Measurements from ENCODE around the gene TBCD. TPM values are rescaled to one million over a fixed set of nuclear protein-coding genes. Genes with fewer than 3 reads are reported as not detected.
A peak's percentile ranks its signal among the peaks of the same experiment; 100 is the strongest.

The TBCD gene
- total and polyA plus RNA-seq, 5 donors from 2014 or later: 39.2 to 146 (median 86.4) TPM

DNA sequence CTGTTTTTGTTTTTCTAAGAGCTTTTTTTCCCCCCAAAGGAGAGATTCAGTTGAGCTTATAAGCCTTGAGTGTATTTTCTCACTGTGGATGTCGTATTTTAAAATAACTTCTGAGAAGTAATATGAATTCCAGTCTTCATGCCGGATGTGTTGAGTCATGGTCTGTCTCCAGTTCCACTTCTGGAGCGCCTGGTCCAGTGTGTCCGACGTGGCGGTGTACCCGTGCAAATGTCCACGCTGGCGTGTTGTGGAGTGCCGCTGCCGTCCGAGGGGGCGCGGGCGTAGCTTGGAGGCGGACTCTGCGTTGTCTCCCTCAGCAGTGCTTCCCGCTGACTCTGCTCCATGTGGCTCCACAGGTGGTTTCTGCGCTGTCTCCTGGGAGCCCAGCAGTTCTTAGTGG, 148.9 kb downstream of the TBCD start:
- no peaks in the 10 kb centered on the region for H3K9me3 Mint-ChIP-seq
- DNase-seq (no peak), ATAC-seq (ENCODE audit: low read depth in 2 of 2) (no peak)
- no peaks in the 10 kb centered on the region for H3K9me3 ChIP-seq (ENCODE audit: control insufficient read depth in 2 of 2, low read length in 2 of 2)
- no peaks in the 10 kb centered on the region for H3K27me3 Mint-ChIP-seq
- H3K4me1 ChIP-seq (ENCODE audit: control insufficient read depth, insufficient read depth, low read length, poor library complexity, severe bottlenecking): no peaks in the 10 kb centered on the region
- no peak overlapping the region for H3K27ac ChIP-seq (ENCODE audit: insufficient read depth, low read length, poor library complexity, severe bottlenecking)
- H3K4me3 ChIP-seq (ENCODE audit: low read depth, low read length): no peak overlapping the region
- no peak overlapping the region for H3K4me3 Mint-ChIP-seq
- H3K27me3 ChIP-seq (ENCODE audit: control insufficient read depth, insufficient read depth, low read length): no peaks in the 10 kb centered on the region
- H3K27ac Mint-ChIP-seq: peak overlapping the region in 1 of 3 donors; percentile 11
- H3K36me3 ChIP-seq (ENCODE audit: control insufficient read depth, insufficient read depth, low read length): peaks cover 32% of the 10 kb centered on the region
- peaks cover 25% of the 10 kb centered on the region for H3K36me3 Mint-ChIP-seq
- H3K4me1 Mint-ChIP-seq: peaks cover 4 to 11% (median 5%) of the 10 kb centered on the region in 4 donors

DNA sequence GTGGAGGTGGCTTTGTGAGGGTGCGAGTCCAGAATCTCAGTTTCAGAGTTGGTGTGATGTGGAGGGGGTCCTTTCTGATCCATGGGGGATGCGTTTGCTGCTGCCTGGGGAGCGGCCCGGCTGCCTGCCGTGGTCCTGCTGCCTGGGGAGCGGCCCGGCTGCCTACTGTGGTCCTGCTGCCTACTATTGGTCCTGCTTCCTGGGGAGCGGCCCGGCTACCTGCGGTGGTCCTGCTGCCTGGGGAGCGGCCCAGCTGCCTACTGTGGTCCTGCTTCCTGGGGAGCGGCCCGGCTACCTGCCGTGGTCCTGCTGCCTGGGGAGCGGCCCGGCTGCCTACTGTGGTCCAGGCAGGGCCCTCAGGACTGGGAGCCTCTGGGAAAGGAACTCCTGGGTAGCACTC, 149.5 kb downstream of the TBCD start:
- Mint-ChIP-seq H3K27ac (peak overlapping the region in 1 of 3 donors; percentile 5), H3K36me3 (peaks cover 25% of the 10 kb centered on the region), H3K27me3 (no peaks in the 10 kb centered on the region), H3K4me1 (peaks cover 4 to 11% (median 5%) of the 10 kb centered on the region in 4 donors), H3K9me3 (no peaks in the 10 kb centered on the region), H3K4me3 (no peak overlapping the region)
- no peaks in the 10 kb centered on the region for H3K4me1 ChIP-seq (ENCODE audit: control insufficient read depth, insufficient read depth, low read length, poor library complexity, severe bottlenecking)
- no peak for ATAC-seq (ENCODE audit: low read depth in 2 of 2)
- no peaks in the 10 kb centered on the region for H3K27me3 ChIP-seq (ENCODE audit: control insufficient read depth, insufficient read depth, low read length)
- no peak overlapping the region for H3K4me3 ChIP-seq (ENCODE audit: low read depth, low read length)
- no peak for DNase-seq
- no peak overlapping the region for H3K27ac ChIP-seq (ENCODE audit: insufficient read depth, low read length, poor library complexity, severe bottlenecking)
- H3K36me3 ChIP-seq (ENCODE audit: control insufficient read depth, insufficient read depth, low read length): peaks cover 38% of the 10 kb centered on the region
- no peaks in the 10 kb centered on the region for H3K9me3 ChIP-seq (ENCODE audit: control insufficient read depth in 2 of 2, low read length in 2 of 2)

GRCh38 chr17:82901856-82902255, 150.0 kb downstream of the TBCD start:
- Mint-ChIP-seq H3K4me1 (peaks cover 4 to 11% (median 5%) of the 10 kb centered on the region in 4 donors), H3K27me3 (no peaks in the 10 kb centered on the region), H3K4me3 (no peak overlapping the region), H3K27ac (no peak overlapping the region), H3K9me3 (no peaks in the 10 kb centered on the region), H3K36me3 (peaks cover 25% of the 10 kb centered on the region)
- no peaks in the 10 kb centered on the region for H3K9me3 ChIP-seq (ENCODE audit: control insufficient read depth in 2 of 2, low read length in 2 of 2)
- H3K36me3 ChIP-seq (ENCODE audit: control insufficient read depth, insufficient read depth, low read length): peaks cover 42% of the 10 kb centered on the region
- H3K27ac ChIP-seq (ENCODE audit: insufficient read depth, low read length, poor library complexity, severe bottlenecking): no peak overlapping the region
- no peaks in the 10 kb centered on the region for H3K27me3 ChIP-seq (ENCODE audit: control insufficient read depth, insufficient read depth, low read length)
- ATAC-seq (ENCODE audit: low read depth in 2 of 2) (no peak), DNase-seq (no peak)
- no peak overlapping the region for H3K4me3 ChIP-seq (ENCODE audit: low read depth, low read length)
- H3K4me1 ChIP-seq (ENCODE audit: control insufficient read depth, insufficient read depth, low read length, poor library complexity, severe bottlenecking): no peaks in the 10 kb centered on the region

DNA sequence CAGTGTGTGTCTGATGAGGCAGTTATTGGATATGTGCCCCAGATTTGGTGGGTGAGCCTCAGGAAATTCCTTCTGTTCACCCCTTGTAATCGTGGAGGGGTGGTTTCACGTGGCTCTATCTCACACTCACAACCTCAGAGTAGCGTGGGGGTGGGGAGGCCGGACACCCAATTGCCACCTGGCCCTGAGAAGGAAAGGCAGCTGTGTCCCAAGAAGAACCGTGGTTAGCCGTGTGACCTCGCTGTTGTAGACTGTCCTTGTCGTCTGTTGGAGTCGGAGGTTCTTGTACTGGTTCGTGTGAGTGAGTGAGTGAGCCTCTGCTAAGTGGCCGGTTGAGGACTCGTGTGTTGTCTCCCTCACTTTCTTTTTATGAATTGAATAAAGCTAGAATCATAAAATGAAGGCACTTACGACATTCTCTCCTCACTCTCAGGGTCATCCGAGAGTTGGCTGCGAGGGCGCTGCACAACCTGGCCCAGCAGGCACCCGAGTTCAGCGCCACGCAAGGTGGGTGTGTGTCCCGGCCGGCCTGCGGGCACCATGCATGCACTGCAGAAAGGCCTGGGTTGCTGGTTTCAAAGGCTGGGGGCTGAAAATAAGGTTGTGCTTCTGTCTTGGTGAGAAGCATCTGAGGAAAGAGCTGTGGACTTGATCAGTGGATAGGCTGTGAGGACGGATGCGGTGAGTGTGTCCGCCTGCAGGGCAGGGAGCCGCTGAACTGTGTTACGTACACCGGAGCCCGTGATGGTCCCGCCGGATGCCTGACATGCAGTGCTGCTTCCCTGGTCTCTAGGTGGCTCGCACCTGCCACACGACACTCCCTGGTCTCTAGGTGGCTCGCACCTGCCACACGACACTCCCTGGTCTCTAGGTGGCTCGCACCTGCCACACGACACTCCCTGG, 151.4 kb downstream of the TBCD start:
- no peak overlapping the region for H3K4me3 Mint-ChIP-seq
- no peaks in the 10 kb centered on the region for H3K9me3 ChIP-seq (ENCODE audit: control insufficient read depth in 2 of 2, low read length in 2 of 2)
- DNase-seq (no peak), ATAC-seq (ENCODE audit: low read depth in 2 of 2) (no peak)
- peak overlapping the region in 1 of 3 donors; percentile 56 for H3K27ac Mint-ChIP-seq
- H3K36me3 ChIP-seq (ENCODE audit: control insufficient read depth, insufficient read depth, low read length): peaks cover 50% of the 10 kb centered on the region
- no peak overlapping the region for H3K27ac ChIP-seq (ENCODE audit: insufficient read depth, low read length, poor library complexity, severe bottlenecking)
- H3K4me3 ChIP-seq (ENCODE audit: low read depth, low read length): no peak overlapping the region
- H3K4me1 ChIP-seq (ENCODE audit: control insufficient read depth, insufficient read depth, low read length, poor library complexity, severe bottlenecking): no peaks in the 10 kb centered on the region
- H3K36me3 Mint-ChIP-seq: peaks cover 25% of the 10 kb centered on the region
- no peaks in the 10 kb centered on the region for H3K27me3 Mint-ChIP-seq
- no peaks in the 10 kb centered on the region for H3K9me3 Mint-ChIP-seq
- H3K27me3 ChIP-seq (ENCODE audit: control insufficient read depth, insufficient read depth, low read length): no peaks in the 10 kb centered on the region
- H3K4me1 Mint-ChIP-seq: peaks cover 3 to 6% (median 4%) of the 10 kb centered on the region in 4 donors

- no peak overlapping the region for H3K4me3 ChIP-seq (ENCODE audit: low read depth, low read length)
- no peaks in the 10 kb centered on the region for H3K4me1 ChIP-seq (ENCODE audit: control insufficient read depth, insufficient read depth, low read length, poor library complexity, severe bottlenecking)
- no peak overlapping the region for H3K27ac ChIP-seq (ENCODE audit: insufficient read depth, low read length, poor library complexity, severe bottlenecking)
- H3K4me1 Mint-ChIP-seq: peaks cover 3 to 13% (median 4%) of the 10 kb centered on the region in 4 donors
- ATAC-seq (ENCODE audit: low read depth in 2 of 2): no peak
- peaks cover 48% of the 10 kb centered on the region for H3K36me3 ChIP-seq (ENCODE audit: control insufficient read depth, insufficient read depth, low read length)
- no peak for DNase-seq
- no peaks in the 10 kb centered on the region for H3K9me3 ChIP-seq (ENCODE audit: control insufficient read depth in 2 of 2, low read length in 2 of 2)
- H3K4me3 Mint-ChIP-seq: no peak overlapping the region
- H3K36me3 Mint-ChIP-seq: peaks cover 21% of the 10 kb centered on the region
- H3K27me3 ChIP-seq (ENCODE audit: control insufficient read depth, insufficient read depth, low read length): no peaks in the 10 kb centered on the region
- H3K9me3 Mint-ChIP-seq: no peaks in the 10 kb centered on the region
- H3K27ac Mint-ChIP-seq: no peak overlapping the region
- H3K27me3 Mint-ChIP-seq: no peaks in the 10 kb centered on the region
These were observed 153.3 kb downstream of the TBCD start for GRCh38 chr17:82905130-82905529.

- H3K4me3 Mint-ChIP-seq: no peak overlapping the region
- no peaks in the 10 kb centered on the region for H3K27me3 Mint-ChIP-seq
- H3K36me3 ChIP-seq (ENCODE audit: control insufficient read depth, insufficient read depth, low read length): peaks cover 38% of the 10 kb centered on the region
- no peak for DNase-seq
- no peaks in the 10 kb centered on the region for H3K27me3 ChIP-seq (ENCODE audit: control insufficient read depth, insufficient read depth, low read length)
- no peak overlapping the region for H3K4me3 ChIP-seq (ENCODE audit: low read depth, low read length)
- no peaks in the 10 kb centered on the region for H3K4me1 ChIP-seq (ENCODE audit: control insufficient read depth, insufficient read depth, low read length, poor library complexity, severe bottlenecking)
- H3K4me1 Mint-ChIP-seq: peaks cover 0 to 14% (median 3%) of the 10 kb centered on the region in 4 donors
- no peaks in the 10 kb centered on the region for H3K9me3 Mint-ChIP-seq
- H3K9me3 ChIP-seq (ENCODE audit: control insufficient read depth in 2 of 2, low read length in 2 of 2): no peaks in the 10 kb centered on the region
- peak overlapping the region in 2 of 3 donors; percentile 36 to 64 for H3K27ac Mint-ChIP-seq
- H3K36me3 Mint-ChIP-seq: peaks cover 17% of the 10 kb centered on the region
- ATAC-seq (ENCODE audit: low read depth in 2 of 2): no peak
- no peak overlapping the region for H3K27ac ChIP-seq (ENCODE audit: insufficient read depth, low read length, poor library complexity, severe bottlenecking)
These were observed 156.1 kb downstream of the TBCD start for GRCh38 chr17:82907797-82908542.

GRCh38 chr17:82908543-82909160, 156.8 kb downstream of the TBCD start:
- no peak for DNase-seq
- Mint-ChIP-seq H3K27ac (peak overlapping the region in 1 of 3 donors; percentile 64), H3K4me3 (no peak overlapping the region), H3K4me1 (peaks cover 0 to 14% (median 3%) of the 10 kb centered on the region in 4 donors), H3K27me3 (no peaks in the 10 kb centered on the region), H3K36me3 (peaks cover 19% of the 10 kb centered on the region), H3K9me3 (no peaks in the 10 kb centered on the region)
- ATAC-seq (ENCODE audit: low read depth in 2 of 2): no peak
- Histone ChIP-seq H3K4me3 (ENCODE audit: low read depth, low read length) (no peak overlapping the region), H3K4me1 (ENCODE audit: control insufficient read depth, insufficient read depth, low read length, poor library complexity, severe bottlenecking) (no peaks in the 10 kb centered on the region), H3K27ac (ENCODE audit: insufficient read depth, low read length, poor library complexity, severe bottlenecking) (no peak overlapping the region), H3K36me3 (ENCODE audit: control insufficient read depth, insufficient read depth, low read length) (peaks cover 38% of the 10 kb centered on the region), H3K27me3 (ENCODE audit: control insufficient read depth, insufficient read depth, low read length) (no peaks in the 10 kb centered on the region), H3K9me3 (ENCODE audit: control insufficient read depth in 2 of 2, low read length in 2 of 2) (no peaks in the 10 kb centered on the region)
